GM15510 (cell line): ENCODE data around the gene SH2B3.

Experiments
- POLR2A ChIP-seq: IDR thresholded peaks from 3 replicates; pipeline ENCODE4 v1.6.1; 2011; ENCODE audit warnings: borderline replicate concordance; ENCODE audit not compliant: insufficient read length; ENCODE audit errors: extremely low read depth

The SH2B3 gene

DNA sequence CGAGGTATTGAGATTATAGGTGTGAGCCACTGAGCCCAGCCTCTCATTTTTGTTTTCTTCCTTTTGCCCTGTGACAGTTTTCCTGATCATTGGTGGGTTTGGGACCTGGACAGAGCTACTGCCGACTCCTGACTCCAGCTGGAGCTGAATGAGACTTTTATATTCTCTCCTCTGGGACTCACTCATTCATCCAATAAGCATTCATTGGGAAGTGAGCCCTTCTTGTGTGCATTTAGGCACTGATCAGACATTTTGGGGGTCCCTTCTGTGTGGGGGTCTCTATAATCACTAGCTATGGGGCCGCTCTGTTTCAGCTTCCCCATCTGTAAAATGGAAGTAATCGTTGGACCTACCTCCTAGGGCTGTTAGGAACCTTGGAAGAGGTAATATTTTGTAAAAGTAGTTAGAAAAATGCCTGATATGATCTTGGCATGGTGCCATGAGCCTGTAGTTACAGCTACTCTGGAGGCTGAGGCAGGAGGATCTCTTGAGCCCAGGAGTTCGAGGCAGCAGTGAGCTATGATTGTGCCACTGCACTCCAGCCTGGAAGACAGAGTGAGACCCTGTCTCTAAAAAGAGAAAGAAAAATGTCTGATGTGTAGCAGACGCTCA is 7.2 kb downstream of the SH2B3 start:
- TF ChIP-seq POLR2A = no peak

- TF ChIP-seq POLR2A = no peak
These were observed 7.8 kb downstream of the SH2B3 start for GRCh38 chr12:111413442-111414086.

DNA sequence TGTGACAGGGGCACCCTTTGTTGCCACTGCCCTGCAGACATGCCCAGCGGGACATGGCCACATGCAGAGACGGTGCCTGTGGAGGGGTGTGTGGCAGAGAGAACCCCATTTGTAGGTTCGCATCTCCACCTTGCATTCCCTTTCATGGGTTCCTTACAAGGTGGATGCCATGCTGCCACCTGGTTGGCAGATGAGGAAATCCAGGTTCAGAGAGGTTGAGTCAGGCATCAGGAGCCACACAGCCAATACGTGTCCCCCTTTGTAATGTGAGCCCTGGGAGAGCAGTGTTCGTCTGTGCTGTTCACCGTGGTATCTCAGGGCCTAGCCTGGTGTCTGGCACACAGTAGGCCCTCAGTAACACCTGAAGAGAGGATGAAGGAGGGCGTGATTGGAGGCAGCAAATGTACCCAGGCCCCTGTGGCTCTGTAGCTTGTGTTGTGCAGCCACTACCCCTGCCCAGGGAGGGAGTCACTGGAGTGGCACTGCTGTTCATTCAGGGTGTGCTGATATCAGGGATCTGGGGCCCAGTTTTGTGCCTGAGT is 9.1 kb downstream of the SH2B3 start:
- TF ChIP-seq POLR2A = no peak

DNA sequence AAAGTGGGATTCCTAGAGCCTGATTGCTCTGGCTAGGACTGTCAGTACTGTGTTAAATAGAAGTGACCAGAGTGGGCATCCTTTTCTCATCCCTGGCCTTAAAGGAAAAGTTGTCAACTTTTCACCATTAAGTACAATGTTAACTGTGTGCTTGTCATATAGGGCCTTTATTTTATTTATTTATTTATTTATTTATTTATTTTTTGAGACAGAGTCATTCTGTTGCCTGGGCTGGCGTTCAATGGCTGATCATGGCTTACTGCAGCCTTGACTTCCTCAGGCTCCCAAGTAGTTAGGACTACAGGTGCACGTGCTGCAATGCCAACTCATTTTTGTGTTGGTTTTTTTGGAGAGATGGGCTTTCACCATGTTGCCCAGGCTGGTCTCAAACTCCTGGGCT is 11.6 kb downstream of the SH2B3 start:
- no peak for TF ChIP-seq POLR2A

- no peak for TF ChIP-seq POLR2A
These were observed 12.3 kb downstream of the SH2B3 start for GRCh38 chr12:111417784-111418593.

DNA sequence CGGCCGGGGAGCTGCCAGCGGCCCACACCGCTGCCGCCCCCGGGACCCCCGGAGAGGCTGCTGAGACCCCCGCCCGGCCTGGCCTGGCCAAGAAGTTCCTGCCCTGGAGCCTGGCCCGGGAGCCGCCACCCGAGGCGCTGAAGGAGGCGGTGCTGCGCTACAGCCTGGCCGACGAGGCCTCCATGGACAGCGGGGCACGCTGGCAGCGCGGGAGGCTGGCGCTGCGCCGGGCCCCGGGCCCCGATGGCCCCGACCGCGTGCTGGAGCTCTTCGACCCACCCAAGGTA is 12.8 kb downstream of the SH2B3 start:
- TF ChIP-seq POLR2A = no peak

DNA sequence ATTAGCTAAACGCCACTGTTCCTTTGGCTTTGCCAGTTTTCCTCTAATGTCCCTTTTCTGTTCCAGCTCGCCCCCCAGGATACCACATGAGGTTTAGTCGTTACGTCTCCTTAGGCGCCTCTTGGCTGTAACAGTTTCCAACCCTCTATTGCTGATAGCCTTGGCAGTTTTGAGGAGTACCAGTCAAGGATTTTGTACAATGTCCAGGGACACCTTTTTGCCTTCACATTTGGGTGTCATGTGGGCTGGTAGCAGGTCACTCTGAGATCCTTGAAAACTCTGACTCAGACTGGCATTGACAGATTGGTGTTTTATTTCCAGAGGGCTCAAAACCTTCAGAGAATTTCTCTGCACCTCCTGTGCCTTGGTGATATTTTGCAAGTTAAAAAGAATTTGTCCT is 14.1 kb downstream of the SH2B3 start:
- TF ChIP-seq POLR2A = no peak

DNA sequence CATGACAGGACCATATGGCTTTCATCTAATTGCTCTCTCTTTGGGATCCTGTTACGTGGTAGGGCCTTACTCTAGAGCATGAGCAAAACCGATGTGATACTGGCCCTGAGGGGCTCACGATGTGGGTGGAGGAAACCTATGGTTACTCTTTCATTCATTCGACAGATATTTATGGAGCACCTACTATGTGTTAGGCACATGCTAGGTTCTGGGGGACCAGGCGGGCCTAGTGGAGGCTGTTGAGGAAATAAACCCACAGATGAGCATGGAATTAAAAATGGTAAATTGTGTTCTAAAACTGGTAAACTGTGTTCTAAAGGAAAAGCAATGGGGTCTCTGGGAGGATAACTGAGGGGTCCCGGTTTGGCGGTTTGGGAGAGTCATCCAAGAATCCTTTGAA is 14.8 kb downstream of the SH2B3 start:
- no peak for TF ChIP-seq POLR2A

GRCh38 chr12:111424189-111424792 is 18.6 kb downstream of the SH2B3 start:
- no peak for TF ChIP-seq POLR2A

GRCh38 chr12:111424793-111425251 is 19.1 kb downstream of the SH2B3 start:
- TF ChIP-seq POLR2A = no peak

GRCh38 chr12:111425655-111426054 is 19.9 kb downstream of the SH2B3 start:
- no peak for TF ChIP-seq POLR2A

DNA sequence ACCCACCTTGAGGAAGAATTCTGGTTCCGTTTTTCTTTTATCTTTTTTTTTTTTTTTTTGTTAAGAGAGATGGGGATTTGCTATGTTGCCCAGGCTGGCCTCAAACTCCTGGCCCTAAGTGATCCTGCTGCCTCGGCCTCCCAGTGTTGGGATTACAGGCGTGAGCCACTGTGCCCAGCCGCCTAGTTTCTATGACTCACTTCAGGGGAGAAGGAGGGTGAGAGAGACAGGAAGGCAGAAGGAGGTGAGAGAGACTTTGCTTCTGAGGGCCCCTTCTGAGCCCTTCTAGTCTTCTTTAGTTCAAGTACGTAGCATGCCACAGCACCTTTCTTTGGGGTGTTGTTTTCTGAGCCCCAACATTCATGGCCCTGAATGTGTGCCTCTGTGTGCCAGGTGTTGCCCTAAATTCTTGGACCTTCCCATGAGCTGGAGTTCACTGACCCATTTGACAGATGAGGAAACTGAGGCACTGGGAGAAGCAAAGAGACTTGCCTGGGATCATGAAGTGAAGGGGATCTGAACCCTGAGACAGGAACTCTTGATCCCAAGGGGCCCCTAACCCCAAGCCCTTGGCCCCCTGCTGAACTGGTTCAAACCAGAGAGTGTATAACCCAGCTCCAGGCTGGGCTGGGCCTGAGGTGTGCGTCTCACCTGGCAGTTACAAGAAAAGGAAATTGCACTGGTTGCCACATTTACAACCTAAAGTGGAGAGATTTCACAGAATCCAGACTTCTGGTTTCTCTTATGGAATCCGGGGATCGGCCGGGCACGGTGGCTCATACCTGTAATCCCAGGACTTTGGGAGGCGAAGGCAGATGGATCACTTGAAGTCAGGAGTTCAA is 20.8 kb downstream of the SH2B3 start:
- TF ChIP-seq POLR2A = no peak

DNA sequence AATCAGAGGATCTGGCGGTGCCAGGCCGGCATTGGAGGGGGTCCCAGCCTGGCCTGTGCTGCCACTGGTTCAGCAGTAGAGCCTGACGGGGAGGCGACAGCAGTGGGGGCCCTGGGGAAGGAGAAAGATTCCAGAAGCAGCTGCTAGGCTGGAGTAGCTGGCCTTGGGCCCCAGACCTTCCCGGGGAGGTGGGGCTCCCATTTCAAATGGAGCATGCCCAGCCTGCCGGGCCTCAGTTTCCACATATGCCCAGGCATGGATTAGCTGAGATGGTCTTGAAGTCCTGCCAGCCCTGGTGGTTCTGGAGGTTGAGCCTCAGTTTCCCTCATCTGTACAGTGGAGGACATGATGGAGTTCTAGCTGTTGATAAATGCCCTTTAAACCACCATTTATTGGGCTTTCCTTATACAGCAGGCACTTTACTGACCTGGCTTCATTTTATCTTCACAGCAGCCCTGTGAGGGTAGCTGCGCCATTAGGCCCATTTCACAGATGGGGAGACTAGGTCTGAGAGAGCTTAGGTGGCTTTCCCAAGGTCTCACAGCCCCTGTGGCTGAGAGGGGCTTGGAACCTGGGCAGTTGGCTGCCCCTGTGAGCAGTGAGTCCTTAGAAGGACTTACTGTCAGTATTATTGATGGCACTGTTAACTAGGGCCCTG is 21.8 kb downstream of the SH2B3 start:
- TF ChIP-seq POLR2A = no peak

DNA sequence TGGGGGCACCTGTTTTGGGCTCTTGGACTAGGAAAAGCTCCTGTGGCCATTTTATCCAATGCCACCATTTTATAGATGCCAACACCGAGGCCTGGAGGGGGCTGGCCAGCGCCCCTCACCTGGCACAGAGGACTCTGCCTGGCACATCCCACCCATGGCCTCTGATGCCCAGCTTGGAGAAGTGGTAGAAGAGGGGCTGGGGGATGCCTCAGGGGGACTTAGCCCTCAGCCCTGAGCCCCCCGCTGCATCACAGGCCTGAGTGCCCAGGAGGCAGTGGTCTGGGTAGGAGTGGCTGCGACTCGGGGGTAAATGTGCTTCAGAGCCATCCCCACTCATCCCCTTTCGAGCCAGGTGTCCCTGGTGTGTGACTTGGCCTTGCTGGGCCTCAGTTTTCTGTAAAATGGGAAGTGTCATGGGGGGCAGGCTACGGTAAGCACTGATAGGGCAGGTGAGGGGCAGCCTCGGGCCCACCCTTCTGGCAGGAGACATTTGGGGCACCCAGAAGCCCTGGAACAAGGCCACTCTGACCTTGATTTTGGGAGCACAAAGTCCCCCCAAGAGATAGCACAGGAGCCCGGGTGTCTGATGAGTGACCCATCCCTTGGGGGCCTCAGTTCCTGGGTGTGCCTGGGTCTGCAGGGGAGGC is 22.5 kb downstream of the SH2B3 start:
- TF ChIP-seq POLR2A = no peak

DNA sequence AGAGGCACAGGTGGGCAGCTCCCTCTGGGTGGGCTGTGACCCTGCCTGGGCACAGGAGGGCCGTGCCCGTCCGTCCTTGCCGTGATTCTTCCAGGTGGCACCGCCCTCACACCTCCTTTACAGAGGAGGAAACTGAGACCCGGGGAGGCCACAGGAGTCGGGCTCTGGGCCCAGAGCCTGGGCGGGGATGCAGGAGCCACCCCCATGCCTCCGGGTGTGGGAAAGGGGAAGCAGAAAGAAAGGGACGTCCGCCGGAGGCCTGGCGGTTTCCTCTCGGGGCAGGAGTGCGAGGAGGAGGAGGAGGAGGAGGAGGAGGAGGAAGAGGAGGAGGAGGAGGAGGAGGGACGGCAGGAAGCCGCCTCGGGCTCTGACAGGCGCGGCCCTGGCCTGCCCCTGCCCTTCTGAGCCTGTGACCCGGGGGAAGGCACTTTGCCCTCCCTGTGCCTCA is 23.0 kb downstream of the SH2B3 start:
- no peak for TF ChIP-seq POLR2A
